HG03060 (cell line): ENCODE data around the gene RIMBP2.

ENCODE experiments used
- ATAC-seq: cut with Tn5 transposase; IDR thresholded peaks from one replicate; pipeline ENCODE4 v1.9.1; 2021; ENCODE audit warnings: low read depth, moderate number of reproducible peaks; ENCODE audit not compliant: unreplicated experiment

Gene RIMBP2

DNA sequence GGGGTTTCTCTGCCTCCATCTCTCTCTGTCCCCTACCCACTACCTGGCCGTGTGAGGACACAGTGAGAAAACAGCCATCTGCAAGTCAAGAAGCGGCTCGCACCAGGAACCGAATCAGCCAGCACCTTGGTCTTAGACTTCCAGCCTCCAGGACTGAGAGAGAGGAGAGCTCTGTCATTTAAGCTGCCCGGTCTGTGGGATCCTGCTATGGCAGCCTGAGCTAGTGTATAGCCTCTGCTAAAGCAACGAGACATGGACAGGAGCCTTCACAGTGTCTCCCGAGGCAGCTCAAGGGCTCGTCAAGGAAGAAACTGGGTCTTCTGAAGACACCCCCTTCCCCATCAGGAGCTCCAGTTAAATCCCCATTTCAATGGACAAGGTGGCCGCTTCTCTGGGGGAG is 192.9 kb downstream of the RIMBP2 start:
- ATAC-seq = no peak

DNA sequence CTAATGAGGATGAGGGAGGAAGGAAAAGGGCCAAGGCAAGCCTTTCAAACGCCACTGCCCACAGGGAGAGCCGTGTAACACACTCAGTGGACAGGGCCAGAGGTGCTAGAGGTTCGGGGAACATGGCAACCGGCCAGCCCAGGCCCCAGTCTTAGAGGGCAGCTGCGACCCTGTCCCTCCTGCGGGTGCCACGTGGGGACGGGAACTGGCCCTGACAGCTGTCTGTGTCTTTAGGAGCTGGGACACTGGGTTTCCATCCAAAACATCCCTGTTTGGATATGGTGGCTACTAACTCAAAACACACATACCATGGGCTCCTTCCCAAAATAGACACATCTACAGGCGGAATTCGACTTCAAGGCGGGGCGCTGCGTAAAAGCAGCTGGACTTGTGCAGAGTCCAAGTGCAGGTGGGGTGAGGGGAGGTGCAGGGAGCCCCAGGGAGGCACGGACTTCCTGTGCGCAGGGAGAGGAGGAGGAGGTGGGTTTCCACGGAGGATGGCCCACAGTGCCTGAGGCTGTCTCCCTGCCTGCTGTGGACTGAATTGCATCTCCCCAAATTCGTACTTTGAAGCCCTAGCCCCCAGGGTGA is 193.8 kb downstream of the RIMBP2 start:
- ATAC-seq = no peak

- ATAC-seq = no peak
Measured at GRCh38 chr12:130521375-130522124, 194.5 kb downstream of the RIMBP2 start.

- ATAC-seq = no peak
Measured at GRCh38 chr12:130520784-130521183, 195.3 kb downstream of the RIMBP2 start.

DNA sequence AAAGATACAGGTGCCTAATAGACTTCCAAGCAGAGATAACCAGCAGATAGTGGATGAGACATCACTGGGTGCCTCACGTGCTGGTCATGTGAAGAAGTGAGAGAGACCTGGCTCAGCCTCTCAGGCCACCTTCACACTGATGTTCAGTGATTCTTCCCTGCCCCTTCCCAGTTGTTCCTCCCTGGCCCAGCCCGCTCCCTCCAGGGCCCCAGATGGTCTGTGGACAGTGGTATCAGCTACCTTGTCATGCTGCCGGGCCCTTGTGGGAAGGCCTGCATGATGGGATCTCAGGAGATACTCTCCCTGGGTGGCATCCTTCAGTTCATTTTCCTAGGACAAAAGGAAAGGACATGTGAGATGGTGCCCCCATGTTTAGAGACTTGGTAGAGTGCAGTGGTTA is 198.5 kb downstream of the RIMBP2 start:
- no peak for ATAC-seq

- no peak for ATAC-seq
Measured at GRCh38 chr12:130514149-130514551, 201.9 kb downstream of the RIMBP2 start.

DNA sequence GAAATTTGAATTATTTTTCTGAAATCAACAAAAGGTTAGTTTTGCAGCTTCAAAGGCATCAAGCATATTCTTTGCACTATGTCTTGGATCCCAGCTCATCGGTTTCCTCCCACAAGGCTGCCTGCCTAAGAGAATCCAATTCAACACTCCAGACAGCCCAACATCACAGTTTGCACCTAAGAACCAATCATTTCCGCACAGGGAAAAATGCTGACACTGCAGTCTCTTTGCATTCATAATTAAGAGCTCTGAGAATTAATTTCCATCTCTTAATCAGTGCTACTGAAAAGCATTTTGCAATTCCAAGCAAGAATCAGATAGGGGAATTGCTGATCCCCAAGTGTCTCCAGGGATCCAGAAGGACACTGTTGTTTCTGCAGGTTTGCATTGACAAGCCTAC is 202.5 kb downstream of the RIMBP2 start:
- ATAC-seq = no peak

- no peak for ATAC-seq
Measured at GRCh38 chr12:130511285-130511684, 204.8 kb downstream of the RIMBP2 start.

GRCh38 chr12:130509454-130509853 is 206.6 kb downstream of the RIMBP2 start:
- ATAC-seq = no peak

- ATAC-seq = no peak
Measured at GRCh38 chr12:130508847-130509246, 207.3 kb downstream of the RIMBP2 start.

GRCh38 chr12:130508318-130508717 is 207.8 kb downstream of the RIMBP2 start:
- no peak for ATAC-seq

GRCh38 chr12:130506844-130507243 is 209.3 kb downstream of the RIMBP2 start:
- no peak for ATAC-seq

DNA sequence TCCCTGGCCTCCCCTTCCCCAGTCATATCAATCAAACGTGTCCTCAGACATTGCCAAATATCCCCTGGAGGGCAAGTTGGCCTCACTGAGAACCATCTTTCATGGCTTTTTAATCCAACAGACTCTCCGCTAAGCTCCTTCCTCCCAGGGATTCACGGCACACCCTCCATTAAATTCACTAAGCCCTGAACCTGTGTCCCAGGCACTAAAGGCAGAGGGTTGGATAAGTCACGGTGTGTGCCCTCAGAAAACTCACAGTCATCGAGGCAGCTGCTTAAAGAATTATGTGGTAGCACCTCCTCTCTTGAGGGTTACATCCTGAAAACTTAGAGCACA is 211.3 kb downstream of the RIMBP2 start:
- ATAC-seq = no peak

DNA sequence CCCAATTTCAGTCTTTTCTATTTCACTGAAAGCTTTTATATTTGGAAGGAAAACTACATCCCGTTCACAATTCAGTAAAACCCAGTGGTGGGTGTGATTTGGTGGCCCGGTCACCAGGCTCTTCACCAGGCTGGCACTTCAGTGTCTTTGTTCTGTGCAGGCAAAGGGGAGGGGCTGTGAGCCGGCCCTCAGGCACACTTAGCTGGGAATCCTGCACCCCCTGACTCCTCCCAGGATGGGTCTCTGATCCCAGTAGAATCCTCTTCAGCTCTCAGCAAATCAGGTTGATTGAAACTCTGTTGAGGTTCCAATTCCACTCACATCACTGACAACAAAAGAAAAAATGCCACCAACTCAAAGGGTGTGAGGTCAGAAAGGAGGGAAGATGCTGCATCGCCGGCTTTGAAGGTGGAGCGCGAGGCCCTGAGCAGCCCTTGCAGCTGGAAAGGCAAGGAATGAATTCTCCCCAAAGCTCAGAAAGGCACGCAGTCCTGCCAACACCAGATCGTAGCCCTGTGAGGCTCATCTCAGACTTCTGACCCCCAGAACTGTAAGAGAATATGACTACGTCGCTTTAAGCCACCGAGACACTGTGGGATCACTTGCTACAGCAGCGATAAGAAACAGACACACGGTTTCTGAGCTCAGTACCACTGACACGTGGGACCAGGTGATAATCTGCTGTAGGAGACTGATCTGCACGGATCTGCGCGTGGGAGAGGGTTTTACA is 211.8 kb downstream of the RIMBP2 start:
- no peak for ATAC-seq

DNA sequence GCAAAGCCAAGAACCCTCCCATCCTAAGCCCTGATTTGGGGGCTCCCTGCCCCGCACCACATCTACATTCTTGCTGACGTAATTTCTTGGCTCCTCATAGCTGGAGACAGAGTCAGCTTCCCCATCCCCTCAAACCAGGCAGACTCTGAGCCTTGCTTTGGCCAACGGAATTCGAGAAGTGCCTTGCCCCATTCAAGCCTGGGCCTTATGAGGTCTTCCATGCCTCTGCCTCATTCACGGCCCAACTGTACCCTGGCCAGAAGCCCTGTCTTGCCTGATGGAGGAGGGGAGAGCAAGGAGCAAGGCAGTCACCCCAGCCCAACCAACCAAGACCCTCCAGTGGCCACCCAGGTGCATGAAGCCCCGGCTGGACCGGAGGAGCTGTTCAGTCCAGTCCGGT is 214.3 kb downstream of the RIMBP2 start:
- no peak for ATAC-seq

- ATAC-seq = no peak
Measured at GRCh38 chr12:130500835-130501330, 215.2 kb downstream of the RIMBP2 start.

DNA sequence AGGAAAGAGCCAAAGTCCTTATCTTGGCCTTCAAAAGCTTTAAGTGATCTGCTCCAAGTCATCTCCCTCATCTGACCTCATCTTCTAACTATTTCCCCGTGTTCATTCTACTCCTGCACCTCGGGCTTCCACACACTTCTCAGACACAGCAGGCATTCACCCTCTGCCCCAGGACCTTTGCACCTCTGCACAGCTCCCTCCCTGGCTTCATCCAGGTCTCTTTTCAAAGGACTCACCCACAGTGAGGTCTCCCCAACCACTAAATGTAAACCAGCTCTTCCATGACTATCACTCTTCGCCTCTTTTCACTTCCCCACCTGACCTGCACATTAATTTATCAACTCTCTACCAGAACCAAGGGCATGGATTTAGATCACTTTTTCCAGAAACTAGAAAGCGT is 216.6 kb downstream of the RIMBP2 start:
- no peak for ATAC-seq

- ATAC-seq = no peak
Measured at GRCh38 chr12:130498589-130499385, 217.3 kb downstream of the RIMBP2 start.

GRCh38 chr12:130497991-130498390 is 218.1 kb downstream of the RIMBP2 start:
- ATAC-seq = no peak

DNA sequence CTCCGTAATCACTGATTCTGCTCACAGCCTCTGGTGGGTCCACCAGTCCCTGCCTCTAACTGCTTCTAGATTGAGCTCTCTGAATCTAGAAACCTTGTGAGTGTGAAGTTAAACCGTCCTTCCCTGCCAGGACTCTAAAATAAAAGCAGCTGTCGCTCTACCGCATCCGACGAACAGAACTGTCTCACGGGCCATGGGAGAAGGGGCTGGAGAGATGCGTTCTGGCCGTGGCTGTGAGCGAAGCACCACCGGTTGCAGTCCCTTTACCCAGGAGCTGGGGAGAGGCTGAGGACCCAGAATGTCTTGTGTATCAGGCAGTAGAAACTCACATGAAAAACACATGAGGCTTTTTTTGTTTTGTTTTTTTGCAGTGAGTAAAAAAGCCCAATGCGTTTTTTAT is 218.8 kb downstream of the RIMBP2 start:
- ATAC-seq = no peak
